GM12874 (cell line): ENCODE data around the gene NES.

Experiments
- TF ChIP-seq, protein P1 (sequence below): IDR thresholded peaks from 2 replicates; pipeline ENCODE4 v1.5.1; 2011; ENCODE audit warnings: low read depth, mild to moderate bottlenecking, control low read depth, low read length, moderate library complexity; ENCODE audit not compliant: insufficient read depth

The NES gene

DNA sequence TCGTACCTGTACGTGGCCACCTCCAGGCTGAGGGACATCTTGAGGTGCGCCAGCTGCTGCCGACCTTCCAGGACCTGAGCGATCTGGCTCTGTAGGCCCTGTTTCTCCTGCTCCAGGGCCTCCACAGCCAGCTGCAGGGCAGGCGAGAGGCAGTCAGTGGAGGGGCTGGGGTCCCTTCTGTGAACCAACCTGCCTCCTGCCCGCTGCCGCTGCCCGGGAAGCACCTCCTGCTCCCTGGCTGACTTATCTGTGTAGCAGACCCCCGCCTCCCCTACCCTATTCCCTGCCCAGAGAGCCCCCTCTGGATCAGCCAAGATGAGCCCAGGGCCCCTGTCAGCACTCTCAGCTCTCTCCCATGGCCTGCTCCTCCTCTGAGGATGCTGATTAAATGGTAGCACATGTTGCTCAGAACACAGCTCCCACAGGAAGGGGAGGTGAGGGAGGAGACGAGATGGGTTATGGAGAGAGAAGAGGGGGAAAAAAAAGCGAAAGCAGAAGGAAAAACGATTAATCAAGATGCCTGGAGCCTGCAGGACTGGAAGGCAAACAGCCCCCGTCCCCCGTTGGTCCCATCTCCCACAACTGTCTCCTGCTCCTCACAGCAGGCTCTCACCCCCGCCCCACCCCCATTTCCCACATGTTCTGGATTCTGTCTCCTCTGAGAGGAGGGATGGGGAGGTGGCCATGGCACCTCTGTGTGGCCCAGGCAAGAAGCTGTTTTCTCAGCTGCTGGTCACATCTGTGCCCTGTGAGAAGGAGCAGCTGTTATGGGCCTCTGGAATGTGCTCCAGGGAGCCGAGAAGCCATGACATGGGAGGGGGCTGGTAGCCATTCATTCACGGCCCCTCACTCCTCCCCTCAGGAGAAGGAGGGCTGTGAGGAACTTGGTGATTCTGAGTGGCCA lies 1.7 kb downstream of the NES start:
- TF ChIP-seq, protein P1, sequence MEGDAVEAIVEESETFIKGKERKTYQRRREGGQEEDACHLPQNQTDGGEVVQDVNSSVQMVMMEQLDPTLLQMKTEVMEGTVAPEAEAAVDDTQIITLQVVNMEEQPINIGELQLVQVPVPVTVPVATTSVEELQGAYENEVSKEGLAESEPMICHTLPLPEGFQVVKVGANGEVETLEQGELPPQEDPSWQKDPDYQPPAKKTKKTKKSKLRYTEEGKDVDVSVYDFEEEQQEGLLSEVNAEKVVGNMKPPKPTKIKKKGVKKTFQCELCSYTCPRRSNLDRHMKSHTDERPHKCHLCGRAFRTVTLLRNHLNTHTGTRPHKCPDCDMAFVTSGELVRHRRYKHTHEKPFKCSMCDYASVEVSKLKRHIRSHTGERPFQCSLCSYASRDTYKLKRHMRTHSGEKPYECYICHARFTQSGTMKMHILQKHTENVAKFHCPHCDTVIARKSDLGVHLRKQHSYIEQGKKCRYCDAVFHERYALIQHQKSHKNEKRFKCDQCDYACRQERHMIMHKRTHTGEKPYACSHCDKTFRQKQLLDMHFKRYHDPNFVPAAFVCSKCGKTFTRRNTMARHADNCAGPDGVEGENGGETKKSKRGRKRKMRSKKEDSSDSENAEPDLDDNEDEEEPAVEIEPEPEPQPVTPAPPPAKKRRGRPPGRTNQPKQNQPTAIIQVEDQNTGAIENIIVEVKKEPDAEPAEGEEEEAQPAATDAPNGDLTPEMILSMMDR = no peak

DNA sequence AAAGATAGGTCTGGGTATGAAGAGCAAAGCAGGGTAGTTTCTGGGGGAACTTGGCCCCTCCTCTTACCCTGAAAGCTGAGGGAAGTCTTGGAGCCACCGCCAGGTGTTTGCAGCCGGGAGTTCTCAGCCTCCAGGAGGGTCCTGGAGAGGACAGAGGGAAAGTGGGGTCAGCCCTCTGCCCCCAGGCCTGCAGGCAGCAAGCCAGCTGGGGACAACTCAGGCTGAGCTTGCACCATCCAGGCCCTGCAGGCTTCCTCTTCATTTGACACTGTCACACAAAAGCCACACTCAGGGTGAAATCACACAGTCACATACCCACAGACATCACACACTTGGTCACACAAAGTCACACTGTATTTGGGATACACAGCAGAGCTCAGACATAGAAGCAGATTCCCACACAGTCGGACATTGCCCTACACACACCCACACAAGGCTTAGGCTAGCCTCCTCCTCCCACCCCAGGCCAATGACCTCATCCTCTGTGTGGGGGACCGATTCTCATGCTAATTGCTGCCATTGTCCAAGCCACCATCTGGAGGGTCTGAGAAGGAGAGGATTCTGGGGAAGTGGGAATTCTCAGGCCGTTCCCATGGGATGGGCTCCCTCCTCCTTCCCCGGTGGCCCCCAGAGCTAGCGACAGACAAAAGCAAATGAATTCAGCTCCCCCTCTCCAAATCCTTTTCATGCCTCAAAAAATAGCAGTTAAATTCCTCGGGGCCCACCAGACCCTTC lies 3.7 kb downstream of the NES start:
- TF ChIP-seq, protein P1 = no peak

DNA sequence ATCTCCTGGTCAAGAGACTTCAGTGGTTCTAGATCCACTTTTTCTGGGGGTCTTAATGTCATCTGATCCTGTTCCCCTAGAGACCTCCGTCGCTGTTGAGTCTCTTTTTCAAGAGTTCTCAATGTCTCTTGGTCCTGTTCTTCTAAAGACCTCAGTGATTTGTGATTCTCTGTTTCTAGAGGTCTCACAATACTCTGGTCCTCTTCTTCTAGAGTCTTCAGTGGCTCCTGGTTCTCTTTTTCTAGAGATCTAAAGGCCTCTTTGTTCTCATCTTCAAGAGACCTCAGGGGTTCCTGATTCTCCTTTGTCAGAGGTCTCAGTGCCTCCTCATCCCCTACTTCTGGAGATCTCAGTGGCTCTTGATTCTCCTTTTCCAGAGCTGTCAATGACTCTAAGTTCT lies 5.4 kb downstream of the NES start:
- TF ChIP-seq, protein P1 = no peak

DNA sequence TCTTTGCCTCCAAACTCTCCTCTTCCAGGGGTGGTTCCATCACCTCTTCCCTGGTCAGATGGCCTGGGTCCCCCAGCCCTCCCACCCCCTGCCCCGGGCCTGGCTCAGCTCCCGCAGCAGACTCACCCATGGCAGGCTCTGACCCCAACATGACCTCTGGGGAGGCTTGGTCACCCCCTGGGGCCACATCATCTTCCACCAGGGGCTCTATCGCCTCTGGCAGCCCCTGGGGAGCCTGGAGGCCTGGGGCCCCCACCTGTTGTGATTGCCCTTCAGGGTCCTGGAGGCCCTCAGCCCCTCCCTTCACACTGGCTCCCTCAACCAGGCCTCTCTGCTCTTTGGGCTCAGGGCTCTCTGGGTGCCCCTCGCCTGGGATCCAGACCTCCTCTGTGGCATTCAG lies 6.4 kb downstream of the NES start:
- TF ChIP-seq, protein P1 = no peak

DNA sequence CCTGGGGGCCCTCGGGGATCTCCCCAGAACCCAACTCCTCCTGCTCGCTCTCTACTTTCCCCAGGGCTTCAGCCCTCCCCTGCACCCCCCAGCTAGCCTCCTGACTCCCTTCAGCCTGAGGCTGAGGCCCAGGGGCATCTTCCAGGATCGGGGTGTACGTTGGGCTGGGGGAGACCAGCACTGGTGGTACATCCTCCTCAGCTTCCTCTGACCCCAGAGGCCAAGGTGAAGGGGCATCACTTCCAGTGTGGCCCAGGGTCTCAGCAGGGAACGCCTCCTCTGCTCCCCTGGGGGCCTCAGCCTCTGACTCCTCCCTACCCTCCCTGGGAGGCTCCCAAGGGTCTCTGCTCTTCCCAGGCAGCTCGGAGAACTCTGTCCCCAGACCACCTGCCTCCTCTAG lies 6.8 kb downstream of the NES start:
- TF ChIP-seq, protein P1 = no peak

DNA sequence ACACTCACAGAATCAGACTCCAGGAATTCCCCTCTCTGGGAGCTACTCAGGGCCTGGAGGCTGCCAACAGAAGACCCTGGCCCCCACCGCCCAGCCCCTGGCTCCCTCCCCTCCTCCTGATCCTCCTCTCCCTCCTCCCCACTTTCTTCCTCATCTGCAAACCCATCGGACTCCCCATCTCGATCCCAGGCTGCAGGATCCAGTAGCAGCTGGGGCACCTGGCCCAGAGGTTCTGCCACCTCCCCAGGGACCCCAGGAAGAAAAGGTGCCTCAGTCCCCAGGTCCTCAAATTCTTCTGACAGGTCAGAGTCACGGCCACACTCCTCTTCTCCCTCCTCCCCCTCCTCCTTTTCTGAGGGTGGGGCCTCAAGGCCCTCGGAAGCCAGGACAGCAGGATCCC lies 7.4 kb downstream of the NES start:
- TF ChIP-seq, protein P1 = no peak

DNA sequence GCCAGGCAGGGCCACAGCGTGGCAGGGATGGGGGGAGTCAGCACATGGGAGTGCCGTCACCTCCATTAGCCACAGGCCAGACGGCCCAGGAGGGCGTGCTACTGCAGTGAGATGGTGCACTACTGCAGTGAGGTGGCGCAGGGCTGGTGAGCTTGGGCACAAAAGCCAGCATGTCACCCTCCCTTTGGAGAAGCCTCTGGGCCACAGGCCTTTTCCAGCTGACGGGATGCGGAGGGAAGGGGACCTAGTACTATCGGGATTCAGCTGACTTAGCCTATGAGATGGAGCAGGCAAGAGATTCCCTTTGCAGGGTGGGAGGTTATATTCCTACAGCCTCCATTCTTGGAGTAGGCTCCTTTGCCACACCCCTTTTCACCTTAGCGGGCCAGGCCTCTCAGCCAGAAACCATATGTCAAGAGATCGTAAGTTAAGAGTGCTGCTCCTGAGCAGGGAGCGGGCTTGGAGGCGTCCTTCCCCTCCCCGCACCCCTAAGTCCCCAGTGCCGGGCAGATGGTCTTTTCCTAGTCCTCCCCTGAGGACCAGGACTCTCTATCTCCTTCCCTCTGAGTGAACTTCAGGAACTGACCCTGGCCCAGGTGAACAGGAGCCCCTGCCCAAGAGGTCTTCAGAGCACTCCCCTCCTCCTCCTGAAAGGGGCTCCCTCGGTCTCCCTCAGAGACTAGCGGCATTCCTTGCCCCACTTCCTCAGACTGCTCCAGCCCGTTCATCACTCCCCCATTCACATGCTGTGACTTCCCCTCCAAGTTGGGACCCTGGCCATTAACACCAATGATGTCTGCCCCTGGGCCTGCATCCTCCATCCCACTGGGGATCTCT lies 8.2 kb downstream of the NES start:
- TF ChIP-seq, protein P1 = no peak
